ENCODE results near the gene GPR55.

DNA sequence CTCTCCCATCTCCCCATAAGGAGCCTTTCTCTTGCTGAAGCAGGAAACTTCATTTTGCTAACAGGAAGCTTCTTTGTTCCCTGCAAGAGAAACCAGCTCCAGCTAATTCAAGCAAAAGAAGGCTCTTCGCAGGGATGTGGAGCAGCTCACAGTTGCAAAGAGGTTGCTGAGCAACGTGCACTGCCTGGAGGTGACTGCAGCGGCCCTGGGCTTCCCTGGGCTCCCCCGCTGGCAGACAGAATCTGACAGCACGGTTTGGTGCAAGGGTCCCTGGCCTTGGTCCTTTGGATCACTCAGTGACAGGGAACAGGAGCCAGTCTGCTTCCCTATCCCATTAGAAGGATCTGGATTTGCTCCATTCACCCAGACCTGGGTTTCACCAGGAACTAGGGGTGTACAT is 25.8 kb downstream of the GPR55 start:
- TF ChIP-seq EZH2 (IDR thresholded peaks at IDR 0.05; ENCODE audit: borderline replicate concordance, low read depth, low read length, poor library complexity, severe bottlenecking) = no peak
- TF ChIP-seq, protein P1, sequence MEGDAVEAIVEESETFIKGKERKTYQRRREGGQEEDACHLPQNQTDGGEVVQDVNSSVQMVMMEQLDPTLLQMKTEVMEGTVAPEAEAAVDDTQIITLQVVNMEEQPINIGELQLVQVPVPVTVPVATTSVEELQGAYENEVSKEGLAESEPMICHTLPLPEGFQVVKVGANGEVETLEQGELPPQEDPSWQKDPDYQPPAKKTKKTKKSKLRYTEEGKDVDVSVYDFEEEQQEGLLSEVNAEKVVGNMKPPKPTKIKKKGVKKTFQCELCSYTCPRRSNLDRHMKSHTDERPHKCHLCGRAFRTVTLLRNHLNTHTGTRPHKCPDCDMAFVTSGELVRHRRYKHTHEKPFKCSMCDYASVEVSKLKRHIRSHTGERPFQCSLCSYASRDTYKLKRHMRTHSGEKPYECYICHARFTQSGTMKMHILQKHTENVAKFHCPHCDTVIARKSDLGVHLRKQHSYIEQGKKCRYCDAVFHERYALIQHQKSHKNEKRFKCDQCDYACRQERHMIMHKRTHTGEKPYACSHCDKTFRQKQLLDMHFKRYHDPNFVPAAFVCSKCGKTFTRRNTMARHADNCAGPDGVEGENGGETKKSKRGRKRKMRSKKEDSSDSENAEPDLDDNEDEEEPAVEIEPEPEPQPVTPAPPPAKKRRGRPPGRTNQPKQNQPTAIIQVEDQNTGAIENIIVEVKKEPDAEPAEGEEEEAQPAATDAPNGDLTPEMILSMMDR (conservative IDR thresholded peaks at IDR 0.05; ENCODE audit: low read depth, low read length) = no peak

Measured in A673 (cell line).